ENCODE results near the gene LMF1. TPM values are rescaled to one million over a fixed set of nuclear protein-coding genes. Genes with fewer than 3 reads are reported as not detected.
A peak's percentile ranks its signal among the peaks of the same experiment; 100 is the strongest.

Gene LMF1
- total RNA-seq, 2 donors from 2014 or later: 11.9 to 12.0 TPM

- ATAC-seq (no peak), DNase-seq (no peak)
- intact Hi-C loops (cut with DNase I): no loop called here
Observed at GRCh38 chr16:909281-910000, 61.3 kb downstream of the LMF1 start.

GRCh38 chr16:908526-909155, 62.1 kb downstream of the LMF1 start:
- ATAC-seq (no peak), DNase-seq (no peak)
- intact Hi-C loops (cut with DNase I): no loop called here

- ATAC-seq: no peak
- intact Hi-C loops (cut with DNase I): no loop called here
- DNase-seq: no peak
Observed at GRCh38 chr16:907842-908241, 62.9 kb downstream of the LMF1 start.

- ATAC-seq (no peak), DNase-seq (no peak)
- intact Hi-C loops (cut with DNase I): no loop called here
Observed at GRCh38 chr16:907361-907760, 63.4 kb downstream of the LMF1 start.

GRCh38 chr16:906296-906695, 64.5 kb downstream of the LMF1 start:
- DNase-seq (no peak), ATAC-seq (no peak)
- intact Hi-C loops (cut with DNase I): no loop called here

GRCh38 chr16:901715-902601, 68.8 kb downstream of the LMF1 start:
- peak; percentile 57 to 59 for ATAC-seq
- DNase-seq: no peak
- intact Hi-C loops (cut with DNase I): no loop called here

- intact Hi-C loops (cut with DNase I): no loop called here
- no peak for DNase-seq
- ATAC-seq: no peak
Observed at GRCh38 chr16:901149-901548, 69.6 kb downstream of the LMF1 start.

- ATAC-seq (no peak), DNase-seq (no peak)
- intact Hi-C loops (cut with DNase I): no loop called here
Observed at GRCh38 chr16:900211-900610, 70.6 kb downstream of the LMF1 start.

- no peak for ATAC-seq
- no peak for DNase-seq
- intact Hi-C loops (cut with DNase I): no loop called here
Observed at GRCh38 chr16:899683-900060, 71.1 kb downstream of the LMF1 start.

GRCh38 chr16:898761-899682, 71.8 kb downstream of the LMF1 start:
- no peak for ATAC-seq
- DNase-seq: no peak
- intact Hi-C loops (cut with DNase I): no loop called here

GRCh38 chr16:898216-898615, 72.6 kb downstream of the LMF1 start:
- intact Hi-C loops (cut with DNase I): no loop called here
- DNase-seq (no peak), ATAC-seq (no peak)

GRCh38 chr16:897701-898100, 73.1 kb downstream of the LMF1 start:
- no peak for DNase-seq
- intact Hi-C loops (cut with DNase I): no loop called here

GRCh38 chr16:897200-897543, 73.6 kb downstream of the LMF1 start:
- no peak for DNase-seq
- ATAC-seq: no peak
- intact Hi-C loops (cut with DNase I): no loop called here

More at GRCh38 chr16:897701-898100, 73.1 kb downstream of the LMF1 start:
- no peak for ATAC-seq

- ATAC-seq (no peak), DNase-seq (no peak)
- intact Hi-C loops (cut with DNase I): no loop called here
Observed at GRCh38 chr16:896261-897199, 74.3 kb downstream of the LMF1 start.

- intact Hi-C loops (cut with DNase I): no loop called here
- DNase-seq (no peak), ATAC-seq (no peak)
Observed at GRCh38 chr16:895371-895770, 75.4 kb downstream of the LMF1 start.

- ATAC-seq (no peak), DNase-seq (no peak)
- intact Hi-C loops (cut with DNase I): no loop called here
Observed at GRCh38 chr16:894841-895240, 75.9 kb downstream of the LMF1 start.

- intact Hi-C loops (cut with DNase I): no loop called here
- ATAC-seq: no peak
- peak; percentile 47 for DNase-seq
Observed at GRCh38 chr16:894136-894535, 76.6 kb downstream of the LMF1 start.

GRCh38 chr16:893360-893759, 77.4 kb downstream of the LMF1 start:
- ATAC-seq (no peak), DNase-seq (no peak)
- intact Hi-C loops (cut with DNase I): no loop called here

Data from left cardiac atrium (tissue), 4 donors.